Fibroblast of pulmonary artery (primary cell): ENCODE measurements around the gene ZNF532.

Experiments used
- DNase-seq: peaks from one replicate; pipeline ENCODE4 v3.0.0-alpha.2; 2010; ENCODE audit warnings: low read depth
- H3K4me3 ChIP-seq: replicated peaks from 2 replicates; pipeline ENCODE4 v1.5.1; 2011; ENCODE audit warnings: low read depth, mild to moderate bottlenecking, control low read depth, low read length, moderate library complexity
- CTCF ChIP-seq: IDR thresholded peaks from 2 replicates; pipeline ENCODE4 v1.5.1; 2011; ENCODE audit warnings: mild to moderate bottlenecking, control low read depth, low read length, inconsistent platforms; ENCODE audit errors: missing control alignments

Gene ZNF532

GRCh38 chr18:58862851-58863538, 1.7 kb upstream of the ZNF532 start:
- H3K4me3 ChIP-seq: peak overlapping the region; percentile 45
- peak; percentile 49 for DNase-seq
- TF ChIP-seq CTCF: no peak

DNA sequence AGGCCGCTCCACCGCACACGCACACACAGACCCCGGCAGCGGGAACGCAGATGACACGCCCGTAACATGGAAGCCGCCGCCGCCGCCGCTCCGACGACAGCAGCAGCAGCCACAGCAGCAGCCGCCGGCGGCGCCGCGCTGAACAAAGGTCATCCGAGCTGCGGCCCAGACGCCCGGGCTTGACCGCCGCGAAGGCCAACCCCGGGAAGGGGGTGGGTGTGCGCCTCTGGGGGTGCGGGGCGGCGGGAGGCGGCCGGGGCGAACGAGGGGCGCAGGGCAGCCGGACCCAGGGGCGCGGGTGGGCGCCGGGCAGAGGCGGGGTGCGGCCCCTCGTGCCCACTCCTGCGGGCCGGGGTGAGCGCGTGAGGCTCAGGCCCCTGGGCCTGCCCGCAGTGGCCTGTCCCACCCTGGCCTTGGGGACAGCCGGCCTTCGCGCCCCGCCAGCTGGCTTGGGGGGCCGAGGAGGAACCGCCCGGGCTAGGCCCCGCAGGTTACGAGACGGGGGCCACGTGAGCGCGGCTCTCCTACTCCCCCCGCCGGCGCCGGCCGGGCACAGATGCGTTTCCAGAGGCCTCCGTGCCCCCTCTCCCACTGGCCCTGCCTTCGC, 1.0 kb upstream of the ZNF532 start:
- DNase-seq: peak; percentile 44
- TF ChIP-seq CTCF: no peak
- H3K4me3 ChIP-seq: peak overlapping the region; percentile 33

GRCh38 chr18:58865033-58865590, 435 bp downstream of the ZNF532 start:
- TF ChIP-seq CTCF: no peak
- H3K4me3 ChIP-seq: peak overlapping the region; percentile 33
- DNase-seq: no peak

DNA sequence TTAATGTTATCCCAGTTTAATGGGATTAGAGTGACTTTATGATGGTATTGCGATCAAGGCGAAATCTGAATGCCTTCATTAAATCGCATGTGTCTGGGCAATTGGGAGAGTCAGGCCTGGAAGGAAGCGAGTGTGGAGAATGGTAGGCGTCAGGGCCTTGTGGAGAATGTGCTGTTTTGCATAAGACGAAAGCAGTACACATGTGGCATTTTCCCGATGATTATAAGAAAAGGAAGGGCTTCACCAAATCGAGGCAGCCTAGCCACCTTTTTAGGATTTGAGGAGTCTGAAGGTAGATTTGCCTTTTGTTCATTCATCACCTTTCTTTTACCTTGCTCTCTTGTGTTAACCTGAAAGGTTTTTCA, 1.0 kb downstream of the ZNF532 start:
- TF ChIP-seq CTCF: no peak
- DNase-seq: no peak
- peak overlapping the region; percentile 9 for H3K4me3 ChIP-seq

- DNase-seq: peak; percentile 42
Measured at GRCh38 chr18:58866066-58866772, 1.5 kb downstream of the ZNF532 start.

GRCh38 chr18:58866773-58867150, 2.1 kb downstream of the ZNF532 start:
- no peak for DNase-seq
- no peak for TF ChIP-seq CTCF
- peak overlapping the region; percentile 11 for H3K4me3 ChIP-seq

More at GRCh38 chr18:58866066-58866772, 1.5 kb downstream of the ZNF532 start:
- no peak for TF ChIP-seq CTCF
- H3K4me3 ChIP-seq: peak overlapping the region; percentile 11
